LNCaP clone FGC (cell line): Measurements from ENCODE around the gene HLCS.

Source experiments
- DNase-seq: peaks from one replicate; pipeline ENCODE4 v3.0.0-alpha.2; 2011; ENCODE audit warnings: low read depth
- H3K4me3 ChIP-seq: 2 replicates; pipeline ENCODE4 v1.5.1; 2011; ENCODE audit warnings: mild to moderate bottlenecking, low read depth, low read length, control low read depth
- TF ChIP-seq, protein P1 (sequence below): IDR thresholded peaks from 2 replicates; pipeline ENCODE4 v1.5.1; 2012; ENCODE audit warnings: mild to moderate bottlenecking; ENCODE audit not compliant: control insufficient read depth, insufficient read depth; ENCODE audit errors: extremely low read depth

HLCS gene

DNA sequence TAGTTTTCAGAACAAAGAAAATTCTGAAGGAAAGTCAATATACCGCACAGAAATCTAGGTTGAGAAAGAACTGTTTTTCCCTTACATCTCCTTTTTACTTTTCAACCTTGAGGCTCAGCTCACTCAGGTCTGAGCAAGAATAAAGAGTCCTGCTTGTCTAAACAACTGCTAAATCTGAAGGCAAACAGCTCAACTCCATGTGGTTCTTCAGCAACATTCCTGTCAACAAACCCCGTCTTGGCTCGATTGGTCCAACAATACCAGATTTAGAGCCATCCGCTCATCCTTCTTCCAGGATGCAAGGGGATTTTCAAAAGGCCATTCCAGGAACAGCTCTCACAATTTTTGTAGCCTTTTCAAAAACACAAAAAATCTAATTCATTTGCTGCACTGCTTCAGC, 119.8 kb downstream of the HLCS start:
- DNase-seq = peak; percentile 37
- TF ChIP-seq, protein P1, sequence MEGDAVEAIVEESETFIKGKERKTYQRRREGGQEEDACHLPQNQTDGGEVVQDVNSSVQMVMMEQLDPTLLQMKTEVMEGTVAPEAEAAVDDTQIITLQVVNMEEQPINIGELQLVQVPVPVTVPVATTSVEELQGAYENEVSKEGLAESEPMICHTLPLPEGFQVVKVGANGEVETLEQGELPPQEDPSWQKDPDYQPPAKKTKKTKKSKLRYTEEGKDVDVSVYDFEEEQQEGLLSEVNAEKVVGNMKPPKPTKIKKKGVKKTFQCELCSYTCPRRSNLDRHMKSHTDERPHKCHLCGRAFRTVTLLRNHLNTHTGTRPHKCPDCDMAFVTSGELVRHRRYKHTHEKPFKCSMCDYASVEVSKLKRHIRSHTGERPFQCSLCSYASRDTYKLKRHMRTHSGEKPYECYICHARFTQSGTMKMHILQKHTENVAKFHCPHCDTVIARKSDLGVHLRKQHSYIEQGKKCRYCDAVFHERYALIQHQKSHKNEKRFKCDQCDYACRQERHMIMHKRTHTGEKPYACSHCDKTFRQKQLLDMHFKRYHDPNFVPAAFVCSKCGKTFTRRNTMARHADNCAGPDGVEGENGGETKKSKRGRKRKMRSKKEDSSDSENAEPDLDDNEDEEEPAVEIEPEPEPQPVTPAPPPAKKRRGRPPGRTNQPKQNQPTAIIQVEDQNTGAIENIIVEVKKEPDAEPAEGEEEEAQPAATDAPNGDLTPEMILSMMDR = no peak
- H3K4me3 ChIP-seq = no peak overlapping the region

- TF ChIP-seq, protein P1 = no peak
- no peak for DNase-seq
- no peak overlapping the region for H3K4me3 ChIP-seq
Observed at GRCh38 chr21:36845790-36846189, 120.7 kb downstream of the HLCS start.

DNA sequence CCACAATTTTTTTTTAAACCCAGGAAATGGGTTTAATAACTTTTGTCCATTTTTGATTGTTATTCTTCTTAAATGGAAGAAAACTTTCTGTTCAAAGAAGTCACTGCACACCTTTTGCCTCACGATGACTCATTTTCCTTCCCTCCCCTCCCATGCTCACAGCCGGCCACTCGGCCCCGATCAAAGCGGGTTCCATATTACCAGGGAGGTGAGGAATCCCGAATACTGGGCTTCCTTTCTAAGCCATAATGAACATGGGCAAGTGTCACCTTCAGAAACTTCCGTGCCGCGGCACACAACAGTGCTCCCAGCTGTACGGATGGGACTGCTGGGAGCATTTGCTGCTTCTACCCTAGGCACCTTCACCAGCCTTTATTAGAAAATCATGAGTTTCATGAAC, 121.4 kb downstream of the HLCS start:
- no peak for DNase-seq
- no peak overlapping the region for H3K4me3 ChIP-seq
- TF ChIP-seq, protein P1 = no peak

- no peak overlapping the region for H3K4me3 ChIP-seq
- TF ChIP-seq, protein P1 = no peak
- DNase-seq = no peak
Observed at GRCh38 chr21:36841866-36842265, 124.6 kb downstream of the HLCS start.

GRCh38 chr21:36839735-36840134, 126.7 kb downstream of the HLCS start:
- no peak overlapping the region for H3K4me3 ChIP-seq
- no peak for DNase-seq
- TF ChIP-seq, protein P1 = no peak

DNA sequence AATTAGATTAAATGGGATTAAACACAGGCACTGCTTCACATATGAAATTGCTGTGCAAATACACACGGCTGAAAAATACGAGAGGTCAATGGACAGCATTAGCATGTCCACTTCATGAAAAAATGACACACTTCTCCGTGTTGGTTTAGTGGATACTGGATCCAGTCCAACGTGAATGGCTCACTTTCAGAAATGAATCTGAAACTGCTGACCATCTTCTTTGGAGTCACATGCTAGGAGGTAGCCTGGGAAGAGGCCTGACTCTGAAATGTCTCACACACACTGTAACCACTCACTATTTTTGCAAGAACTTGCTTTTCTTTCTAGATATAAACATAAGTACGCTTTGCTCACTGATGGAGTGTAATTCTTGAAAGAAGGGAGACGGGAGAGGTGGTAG, 127.3 kb downstream of the HLCS start:
- no peak for DNase-seq
- no peak overlapping the region for H3K4me3 ChIP-seq
- TF ChIP-seq, protein P1 = no peak

- no peak overlapping the region for H3K4me3 ChIP-seq
- peak; percentile 78 for DNase-seq
- TF ChIP-seq, protein P1 = no peak
Observed at GRCh38 chr21:36835383-36835795, 131.1 kb downstream of the HLCS start.
